ENCODE measurements around the gene CRELD2.

CRELD2 gene

GRCh38 chr22:49905465-49905864 lies 13.0 kb upstream of the CRELD2 start:
- TF ChIP-seq CTCF (IDR thresholded peaks at IDR 0.05; ENCODE audit: low read depth, low read length): no peak
- Histone ChIP-seq H3K27ac (no peak overlapping the region), H3K36me3 (peaks cover 34% of the 10 kb centered on the region)

GRCh38 chr22:49906071-49906798 lies 12.2 kb upstream of the CRELD2 start:
- Histone ChIP-seq H3K27ac (no peak overlapping the region), H3K27me3 (ENCODE audit: insufficient read depth, low read depth, severe bottlenecking) (no peaks in the 10 kb centered on the region), H3K4me3 (ENCODE audit: low read depth, low read length) (no peak overlapping the region), H3K9me3 (ENCODE audit: severe bottlenecking) (no peaks in the 10 kb centered on the region), H3K36me3 (peaks cover 31% of the 10 kb centered on the region)
- DNase-seq: no peak
- TF ChIP-seq CTCF (IDR thresholded peaks at IDR 0.05; ENCODE audit: low read depth, low read length): no peak

More at GRCh38 chr22:49905465-49905864, 13.0 kb upstream of the CRELD2 start:
- no peak overlapping the region for H3K4me3 ChIP-seq (ENCODE audit: low read depth, low read length)
- no peak for DNase-seq
- no peaks in the 10 kb centered on the region for H3K9me3 ChIP-seq (ENCODE audit: severe bottlenecking)
- no peaks in the 10 kb centered on the region for H3K27me3 ChIP-seq (ENCODE audit: insufficient read depth, low read depth, severe bottlenecking)

GRCh38 chr22:49906799-49907290 lies 11.6 kb upstream of the CRELD2 start:
- TF ChIP-seq CTCF (IDR thresholded peaks at IDR 0.05; ENCODE audit: low read depth, low read length): no peak
- Histone ChIP-seq H3K4me3 (ENCODE audit: low read depth, low read length) (no peak overlapping the region), H3K36me3 (peaks cover 31% of the 10 kb centered on the region), H3K9me3 (ENCODE audit: severe bottlenecking) (no peaks in the 10 kb centered on the region), H3K27me3 (ENCODE audit: insufficient read depth, low read depth, severe bottlenecking) (no peaks in the 10 kb centered on the region), H3K27ac (no peak overlapping the region)
- DNase-seq: no peak

GRCh38 chr22:49907807-49908206 lies 10.6 kb upstream of the CRELD2 start:
- Histone ChIP-seq H3K27me3 (ENCODE audit: insufficient read depth, low read depth, severe bottlenecking) (no peaks in the 10 kb centered on the region), H3K4me3 (ENCODE audit: low read depth, low read length) (no peak overlapping the region), H3K36me3 (peaks cover 39% of the 10 kb centered on the region), H3K27ac (no peak overlapping the region), H3K9me3 (ENCODE audit: severe bottlenecking) (no peaks in the 10 kb centered on the region)
- no peak for TF ChIP-seq CTCF (IDR thresholded peaks at IDR 0.05; ENCODE audit: low read depth, low read length)
- no peak for DNase-seq

- no peak overlapping the region for H3K27ac ChIP-seq
- no peak overlapping the region for H3K4me3 ChIP-seq (ENCODE audit: low read depth, low read length)
- TF ChIP-seq CTCF (IDR thresholded peaks at IDR 0.05; ENCODE audit: low read depth, low read length): no peak
- no peaks in the 10 kb centered on the region for H3K27me3 ChIP-seq (ENCODE audit: insufficient read depth, low read depth, severe bottlenecking)
- H3K9me3 ChIP-seq (ENCODE audit: severe bottlenecking): no peaks in the 10 kb centered on the region
- DNase-seq: no peak
- H3K36me3 ChIP-seq: peaks cover 32% of the 10 kb centered on the region
Observed at GRCh38 chr22:49909476-49910205, 8.8 kb upstream of the CRELD2 start.
